ENCODE data around the gene MDK.

Gene MDK

DNA sequence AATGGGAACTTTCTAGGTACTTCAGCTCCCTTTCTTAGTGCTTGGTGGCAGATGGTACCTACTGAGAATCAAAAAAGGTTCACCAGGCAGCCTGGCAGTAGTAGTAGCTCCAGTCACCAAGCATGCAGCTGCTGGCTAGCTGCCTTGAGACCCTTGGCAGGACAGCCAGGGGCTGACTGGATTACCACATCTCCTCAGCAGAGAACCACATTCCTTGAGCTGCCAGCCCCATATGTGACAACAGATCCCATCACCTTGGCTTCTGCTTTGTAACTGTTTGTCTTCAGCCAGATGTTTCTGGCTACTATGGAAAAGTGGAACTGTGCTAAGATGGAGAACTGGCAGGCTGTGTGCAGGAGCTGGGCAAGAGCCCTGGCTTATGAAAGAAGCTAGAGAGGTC, 49.7 kb downstream of the MDK start:
- no peak for TF ChIP-seq RAD21 (IDR thresholded peaks at IDR 0.05; ENCODE audit: low read depth)
- no peak for TF ChIP-seq ZBTB7A (IDR thresholded peaks at IDR 0.05; ENCODE audit: low read depth)
- no peak for TF ChIP-seq TAF1 (IDR thresholded peaks at IDR 0.05; ENCODE audit: low read depth)
- no peak for TF ChIP-seq CREB1 (IDR thresholded peaks at IDR 0.05; ENCODE audit: low read depth)

Data from Ishikawa (cell line).